SK-N-SH treated with all-trans-retinoic acid at 6 μM for 48 hours (cell line): ENCODE measurements around the gene ANKRD11.

Source experiments
- ATAC-seq: fragments of 200-7000 bp; cut with Tn5 transposase; 3 replicates; pipeline ENCODE4 v1.9.1; 2020; ENCODE audit warnings: mild to moderate bottlenecking, moderate library complexity
- BACH2 ChIP-seq: fragments of 250-450 bp; sonication (Bioruptor Pico); IDR thresholded peaks from 2 replicates; pipeline ENCODE4 v1.9.0; 2021; ENCODE audit warnings: mild to moderate bottlenecking, borderline replicate concordance
- CSDC2 ChIP-seq: fragments of 250-450 bp; sonication (Bioruptor Pico); IDR thresholded peaks from 2 replicates; pipeline ENCODE4 v1.5.0; 2020; ENCODE audit warnings: mild to moderate bottlenecking, moderate library complexity
- CSRNP3 ChIP-seq: fragments of 250-450 bp; sonication (Bioruptor Pico); IDR thresholded peaks from 2 replicates; pipeline ENCODE4 v1.5.1; 2021; ENCODE audit warnings: mild to moderate bottlenecking, moderate library complexity
- ESRRG ChIP-seq: fragments of 250-450 bp; sonication (Bioruptor Pico); IDR thresholded peaks from 2 replicates; pipeline ENCODE4 v1.6.1; 2021; ENCODE audit warnings: mild to moderate bottlenecking
- GLIS3 ChIP-seq: fragments of 250-450 bp; sonication (Bioruptor Pico); IDR thresholded peaks from 2 replicates; pipeline ENCODE4 v1.5.0; 2020; ENCODE audit warnings: mild to moderate bottlenecking, moderate library complexity
- ISL1 ChIP-seq: fragments of 250-450 bp; sonication (Bioruptor Pico); IDR thresholded peaks from 2 replicates; pipeline ENCODE4 v2.1.2; 2022; ENCODE audit warnings: mild to moderate bottlenecking, moderate library complexity
- PATZ1 ChIP-seq: fragments of 250-450 bp; sonication (Bioruptor Pico); IDR thresholded peaks from 2 replicates; pipeline ENCODE4 v1.8.0; 2020; ENCODE audit warnings: mild to moderate bottlenecking, moderate library complexity, borderline replicate concordance
- POU6F1 ChIP-seq: fragments of 250-450 bp; sonication (Bioruptor Pico); IDR thresholded peaks from 2 replicates; pipeline ENCODE4 v1.8.0; 2021; ENCODE audit warnings: low read depth, mild to moderate bottlenecking, moderate library complexity, borderline replicate concordance
- PPARA ChIP-seq: fragments of 250-450 bp; sonication (Bioruptor Pico); IDR thresholded peaks from 2 replicates; pipeline ENCODE4 v1.5.0; 2020; ENCODE audit warnings: mild to moderate bottlenecking, borderline replicate concordance
- RARB ChIP-seq: fragments of 250-450 bp; sonication (Bioruptor Pico); IDR thresholded peaks from 2 replicates; pipeline ENCODE4 v1.8.0; 2021; ENCODE audit warnings: mild to moderate bottlenecking, moderate library complexity
- SNAI2 ChIP-seq: fragments of 250-450 bp; sonication (Bioruptor Pico); IDR thresholded peaks from 2 replicates; pipeline ENCODE4 v1.5.0; 2020; ENCODE audit warnings: mild to moderate bottlenecking, moderate library complexity
- TCF4 ChIP-seq: fragments of 250-450 bp; sonication (Bioruptor Pico); IDR thresholded peaks from 2 replicates; pipeline ENCODE4 v1.8.0; 2021; ENCODE audit warnings: mild to moderate bottlenecking, moderate library complexity, borderline replicate concordance
- ZC3H10 ChIP-seq: fragments of 250-450 bp; sonication (Bioruptor Pico); IDR thresholded peaks from 2 replicates; pipeline ENCODE4 v1.5.1; 2021; ENCODE audit warnings: mild to moderate bottlenecking, moderate library complexity
- ZFP3 ChIP-seq: fragments of 250-450 bp; sonication (Bioruptor Pico); IDR thresholded peaks from 2 replicates; pipeline ENCODE4 v1.5.0; 2020; ENCODE audit warnings: mild to moderate bottlenecking, moderate library complexity
- ZFP30 ChIP-seq: fragments of 450-650 bp; formaldehyde crosslinking; IDR thresholded peaks from 2 replicates; pipeline ENCODE4 v1.5.0; 2022; ENCODE audit warnings: mild to moderate bottlenecking, moderate library complexity
- ZNF70 ChIP-seq: fragments of 450-650 bp; formaldehyde crosslinking; IDR thresholded peaks from 2 replicates; pipeline ENCODE4 v1.5.0; 2020; ENCODE audit warnings: mild to moderate bottlenecking, moderate library complexity
- ZNF8 ChIP-seq: fragments of 450-650 bp; formaldehyde crosslinking; IDR thresholded peaks from 2 replicates; pipeline ENCODE4 v1.5.0; 2020; ENCODE audit warnings: mild to moderate bottlenecking, moderate library complexity
- TF ChIP-seq, protein P1 (sequence below): fragments of 250-450 bp; sonication (Bioruptor Pico); IDR thresholded peaks from 2 replicates; pipeline ENCODE4 v1.5.0; 2020; ENCODE audit warnings: mild to moderate bottlenecking, moderate library complexity
- TF ChIP-seq, protein P2 (sequence below): fragments of 250-450 bp; sonication (Bioruptor Pico); IDR thresholded peaks from 2 replicates; pipeline ENCODE4 v1.5.1; 2020; ENCODE audit warnings: low read depth, mild to moderate bottlenecking, moderate library complexity

The ANKRD11 gene

DNA sequence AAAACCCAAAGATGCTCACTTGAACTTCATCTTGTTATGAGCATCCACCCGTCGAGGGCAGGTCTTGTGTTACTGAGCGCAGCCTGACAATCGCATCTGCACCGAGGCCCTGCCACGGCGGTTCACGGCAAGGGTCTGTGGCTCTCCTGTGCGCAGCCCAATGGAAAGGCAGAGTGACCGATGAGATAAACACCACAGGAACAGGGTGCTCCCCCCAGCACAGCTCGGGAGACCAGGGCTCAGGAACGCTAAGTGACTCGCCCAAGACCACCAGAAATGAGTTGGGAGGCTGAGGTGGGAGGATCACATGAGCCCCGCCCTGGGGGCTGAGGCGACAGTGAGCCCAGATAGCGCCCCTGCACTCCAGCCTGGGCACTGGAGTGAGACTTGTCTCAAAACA, 134.7 kb downstream of the ANKRD11 start:
- ATAC-seq = no peak
- TF ChIP-seq ISL1 (CRISPR knock-in tag) = no peak
- TF ChIP-seq ESRRG (CRISPR knock-in tag) = no peak
- TF ChIP-seq CSDC2 (CRISPR knock-in tag) = no peak
- no peak for TF ChIP-seq ZFP30
- TF ChIP-seq BACH2 (CRISPR knock-in tag) = no peak
- TF ChIP-seq GLIS3 (CRISPR knock-in tag) = no peak
- TF ChIP-seq POU6F1 (CRISPR knock-in tag) = no peak
- TF ChIP-seq ZC3H10 (CRISPR knock-in tag) = no peak
- no peak for TF ChIP-seq TCF4
- no peak for TF ChIP-seq RARB (CRISPR knock-in tag)
- TF ChIP-seq ZNF70 (CRISPR knock-in tag) = no peak
- TF ChIP-seq PATZ1 (CRISPR knock-in tag) = no peak
- no peak for TF ChIP-seq ZFP3 (CRISPR knock-in tag)
- TF ChIP-seq SNAI2 (CRISPR knock-in tag) = no peak
- no peak for TF ChIP-seq CSRNP3 (CRISPR knock-in tag)
- TF ChIP-seq, protein P1, sequence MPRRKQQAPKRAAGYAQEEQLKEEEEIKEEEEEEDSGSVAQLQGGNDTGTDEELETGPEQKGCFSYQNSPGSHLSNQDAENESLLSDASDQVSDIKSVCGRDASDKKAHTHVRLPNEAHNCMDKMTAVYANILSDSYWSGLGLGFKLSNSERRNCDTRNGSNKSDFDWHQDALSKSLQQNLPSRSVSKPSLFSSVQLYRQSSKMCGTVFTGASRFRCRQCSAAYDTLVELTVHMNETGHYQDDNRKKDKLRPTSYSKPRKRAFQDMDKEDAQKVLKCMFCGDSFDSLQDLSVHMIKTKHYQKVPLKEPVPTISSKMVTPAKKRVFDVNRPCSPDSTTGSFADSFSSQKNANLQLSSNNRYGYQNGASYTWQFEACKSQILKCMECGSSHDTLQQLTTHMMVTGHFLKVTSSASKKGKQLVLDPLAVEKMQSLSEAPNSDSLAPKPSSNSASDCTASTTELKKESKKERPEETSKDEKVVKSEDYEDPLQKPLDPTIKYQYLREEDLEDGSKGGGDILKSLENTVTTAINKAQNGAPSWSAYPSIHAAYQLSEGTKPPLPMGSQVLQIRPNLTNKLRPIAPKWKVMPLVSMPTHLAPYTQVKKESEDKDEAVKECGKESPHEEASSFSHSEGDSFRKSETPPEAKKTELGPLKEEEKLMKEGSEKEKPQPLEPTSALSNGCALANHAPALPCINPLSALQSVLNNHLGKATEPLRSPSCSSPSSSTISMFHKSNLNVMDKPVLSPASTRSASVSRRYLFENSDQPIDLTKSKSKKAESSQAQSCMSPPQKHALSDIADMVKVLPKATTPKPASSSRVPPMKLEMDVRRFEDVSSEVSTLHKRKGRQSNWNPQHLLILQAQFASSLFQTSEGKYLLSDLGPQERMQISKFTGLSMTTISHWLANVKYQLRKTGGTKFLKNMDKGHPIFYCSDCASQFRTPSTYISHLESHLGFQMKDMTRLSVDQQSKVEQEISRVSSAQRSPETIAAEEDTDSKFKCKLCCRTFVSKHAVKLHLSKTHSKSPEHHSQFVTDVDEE = no peak

DNA sequence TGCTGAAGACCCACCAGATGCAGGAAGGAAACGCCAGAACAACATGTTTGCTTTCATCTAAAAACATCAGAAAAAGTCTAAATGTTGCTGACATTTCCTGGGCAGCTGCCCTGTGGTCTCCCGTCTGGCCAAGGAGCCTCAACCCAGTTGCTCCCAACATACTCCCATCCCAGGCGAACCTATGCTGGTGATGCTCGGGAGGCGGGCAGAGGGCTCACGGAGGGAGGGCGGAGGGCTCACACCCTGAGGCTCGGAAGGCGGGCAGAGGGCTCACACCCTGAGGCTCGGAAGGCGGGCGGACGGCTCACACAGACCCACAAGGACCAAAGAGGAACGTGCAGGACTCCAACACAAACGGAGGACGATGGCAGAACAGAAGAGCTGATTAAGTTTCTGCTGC, 135.4 kb downstream of the ANKRD11 start:
- TF ChIP-seq PPARA (CRISPR knock-in tag) (no peak), ZNF70 (CRISPR knock-in tag) (no peak), ZNF8 (CRISPR knock-in tag) (no peak), ZFP3 (CRISPR knock-in tag) (no peak), ZC3H10 (CRISPR knock-in tag) (no peak), POU6F1 (CRISPR knock-in tag) (no peak), ISL1 (CRISPR knock-in tag) (no peak), CSDC2 (CRISPR knock-in tag) (no peak), GLIS3 (CRISPR knock-in tag) (no peak), BACH2 (CRISPR knock-in tag) (no peak)
- TF ChIP-seq, protein P1 = no peak
- TF ChIP-seq, protein P2, sequence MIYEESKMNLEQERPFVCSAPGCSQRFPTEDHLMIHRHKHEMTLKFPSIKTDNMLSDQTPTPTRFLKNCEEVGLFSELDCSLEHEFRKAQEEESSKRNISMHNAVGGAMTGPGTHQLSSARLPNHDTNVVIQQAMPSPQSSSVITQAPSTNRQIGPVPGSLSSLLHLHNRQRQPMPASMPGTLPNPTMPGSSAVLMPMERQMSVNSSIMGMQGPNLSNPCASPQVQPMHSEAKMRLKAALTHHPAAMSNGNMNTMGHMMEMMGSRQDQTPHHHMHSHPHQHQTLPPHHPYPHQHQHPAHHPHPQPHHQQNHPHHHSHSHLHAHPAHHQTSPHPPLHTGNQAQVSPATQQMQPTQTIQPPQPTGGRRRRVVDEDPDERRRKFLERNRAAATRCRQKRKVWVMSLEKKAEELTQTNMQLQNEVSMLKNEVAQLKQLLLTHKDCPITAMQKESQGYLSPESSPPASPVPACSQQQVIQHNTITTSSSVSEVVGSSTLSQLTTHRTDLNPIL (CRISPR knock-in tag) = no peak
- ATAC-seq = no peak
